SK-N-SH (cell line): ENCODE results near the gene MAP1B. TPM values are rescaled to one million over a fixed set of nuclear protein-coding genes. Genes with fewer than 3 reads are reported as not detected.

Experiments
- CTCF ChIA-PET: fragments of 300-600, 350-600 bp; formaldehyde crosslinking; extraction: SDS; loops from one replicate; lab custom pipeline; 2021; lab: Yijun Ruan, JAX
- POLR2A ChIA-PET: fragments of 350-600 bp; sonication (Branson Sonifier 250); formaldehyde crosslinking; extraction: SDS; loops from one replicate; lab custom pipeline; 2020; ENCODE audit warnings: antibody characterized with exemption, inconsistent platforms; lab: Yijun Ruan, JAX
- DNase-seq: peaks from one replicate; pipeline ENCODE4 v3.0.0; 2012
- H2AFZ ChIP-seq: fragments of 200-600 bp; sonication (generic); 2 replicates; pipeline ENCODE4 v1.8.1; 2016; ENCODE audit warnings: antibody characterized with exemption, mild to moderate bottlenecking, low read depth
- H3F3A ChIP-seq: fragments of 200-600 bp; sonication (generic); replicated peaks from 2 replicates; pipeline ENCODE3; 2016; ENCODE audit warnings: antibody characterized with exemption, mild to moderate bottlenecking; ENCODE audit not compliant: insufficient read depth
- H3K27ac ChIP-seq, 2 experiments: fragments of 200-500 bp in 1 of 2; fragments of 200-600 bp in 1 of 2; sonication (Bioruptor generic) in 1 of 2; sonication (generic), shearing (Covaris generic) in 1 of 2; 2 replicates each; pipeline versions ENCODE4 v1.5.1 to v1.6.1; 2014 to 2016; ENCODE audit warnings: low read depth in 2 of 2, inconsistent platforms in 1 of 2, low read length in 1 of 2, mild to moderate bottlenecking in 1 of 2, mixed read lengths in 1 of 2
- H3K27me3 ChIP-seq: fragments of 200-600 bp; sonication (generic), shearing (Covaris generic); 2 replicates; pipeline ENCODE4 v1.6.1; 2016; ENCODE audit warnings: mixed run types; ENCODE audit not compliant: insufficient read depth
- H3K36me3 ChIP-seq, 2 experiments: fragments of 200-500 bp in 1 of 2; fragments of 200-600 bp in 1 of 2; sonication (Bioruptor generic) in 1 of 2; sonication (generic) in 1 of 2; replicated peaks in 1 of 2; 2 replicates each; pipeline versions ENCODE3 to v1.5.1; 2014 to 2016; ENCODE audit warnings: low read length in 1 of 2, mild to moderate bottlenecking in 1 of 2; ENCODE audit not compliant: insufficient read depth in 2 of 2, control insufficient read depth in 1 of 2
- H3K4me1 ChIP-seq, 2 experiments: fragments of 200-500 bp in 1 of 2; fragments of 200-600 bp in 1 of 2; sonication (Bioruptor generic) in 1 of 2; sonication (generic), shearing (Covaris generic) in 1 of 2; 2 replicates each; pipeline versions ENCODE4 v1.5.1 to v1.6.1; 2014 to 2016; ENCODE audit warnings: low read depth in 1 of 2, low read length in 1 of 2, mixed run types in 1 of 2; ENCODE audit not compliant: insufficient read depth in 2 of 2, control insufficient read depth in 1 of 2
- H3K4me2 ChIP-seq: fragments of 200-600 bp; sonication (generic), shearing (Covaris generic); 2 replicates; pipeline ENCODE4 v1.6.1; 2017; ENCODE audit warnings: mixed run types
- H3K4me3 ChIP-seq, 2 experiments: fragments of 200-500 bp in 1 of 2; fragments of 200-600 bp in 1 of 2; sonication (Bioruptor generic) in 1 of 2; sonication (generic), shearing (Covaris generic) in 1 of 2; 2 replicates each; pipeline versions ENCODE4 v1.5.1 to v1.8.1; 2014 to 2016; ENCODE audit warnings: low read depth in 2 of 2, inconsistent platforms in 1 of 2, low read length in 1 of 2, mild to moderate bottlenecking in 1 of 2, mixed read lengths in 1 of 2, moderate library complexity in 1 of 2
- H3K79me2 ChIP-seq: fragments of 200-600 bp; sonication (generic); 2 replicates; pipeline ENCODE4 v1.8.1; 2017; ENCODE audit warnings: mild to moderate bottlenecking; ENCODE audit not compliant: insufficient read depth
- H3K9ac ChIP-seq: fragments of 200-600 bp; sonication (generic); 2 replicates; pipeline ENCODE4 v1.6.1; 2017; ENCODE audit warnings: mixed run types
- H3K9me2 ChIP-seq: fragments of 200-600 bp; sonication (generic); 2 replicates; pipeline ENCODE4 v1.6.1; 2017; ENCODE audit warnings: mixed run types
- H3K9me3 ChIP-seq: fragments of 200-600 bp; sonication (generic); 2 replicates; pipeline ENCODE4 v1.6.1; 2017; ENCODE audit warnings: mixed run types, mild to moderate bottlenecking, moderate library complexity
- H4K20me1 ChIP-seq: fragments of 200-600 bp; sonication (generic); 2 replicates; pipeline ENCODE4 v1.6.1; 2017; ENCODE audit warnings: mild to moderate bottlenecking, mixed run types; ENCODE audit not compliant: insufficient read depth
- CHD2 ChIP-seq: fragments of 150-350 bp; IDR thresholded peaks from 2 replicates; pipeline ENCODE4 v1.6.1; 2018; ENCODE audit warnings: low read length; ENCODE audit not compliant: partially characterized antibody
- CTCF ChIP-seq: fragments of 200-600 bp; sonication (generic); IDR thresholded peaks from 2 replicates; pipeline ENCODE4 v1.6.1; 2017; ENCODE audit warnings: antibody characterized with exemption, mild to moderate bottlenecking, moderate library complexity
- GABPA ChIP-seq: IDR thresholded peaks from 2 replicates; pipeline ENCODE4 v1.4.0; 2012; ENCODE audit warnings: low read depth, mild to moderate bottlenecking
- MXI1 ChIP-seq: IDR thresholded peaks from 2 replicates; pipeline ENCODE4 v1.6.1; 2012; ENCODE audit warnings: mild to moderate bottlenecking, low read depth, low read length, improper control_type of control experiment
- RCOR1 ChIP-seq: fragments of 150-350 bp; IDR thresholded peaks from 2 replicates; pipeline ENCODE4 v1.6.1; 2017; ENCODE audit warnings: antibody characterized with exemption, low read length
- TCF12 ChIP-seq: IDR thresholded peaks from 2 replicates; pipeline ENCODE4 v1.4.0; 2012
- USF1 ChIP-seq: IDR thresholded peaks from 2 replicates; pipeline ENCODE4 v1.4.0; 2012; ENCODE audit warnings: low read depth, borderline replicate concordance
- WGBS: methylation state at CpG from one replicate; pipeline ENCODE4 v1.1.6; 2017; ENCODE audit warnings: low lambda C conversion rate; 5-methylcytosine and 5-hydroxymethylcytosine counted together
- polyA plus RNA-seq, 3 experiments: library from polyadenylated mRNA; depleted of rRNA; stranded (reverse); fragments of >200 nt; gene quantifications; 2 replicates each; pipeline ENCODE4 v1.2.3, GENCODE V29; 2012
- TF ChIP-seq, protein P1 (sequence below): fragments of 150-350 bp; IDR thresholded peaks from 2 replicates; pipeline ENCODE4 v1.6.1; 2016; ENCODE audit warnings: mild to moderate bottlenecking, low read depth, low read length

Gene MAP1B
- polyA plus RNA-seq, 1 of the 3 experiments (the other 2 are of a cell fraction): 47.5 TPM

DNA sequence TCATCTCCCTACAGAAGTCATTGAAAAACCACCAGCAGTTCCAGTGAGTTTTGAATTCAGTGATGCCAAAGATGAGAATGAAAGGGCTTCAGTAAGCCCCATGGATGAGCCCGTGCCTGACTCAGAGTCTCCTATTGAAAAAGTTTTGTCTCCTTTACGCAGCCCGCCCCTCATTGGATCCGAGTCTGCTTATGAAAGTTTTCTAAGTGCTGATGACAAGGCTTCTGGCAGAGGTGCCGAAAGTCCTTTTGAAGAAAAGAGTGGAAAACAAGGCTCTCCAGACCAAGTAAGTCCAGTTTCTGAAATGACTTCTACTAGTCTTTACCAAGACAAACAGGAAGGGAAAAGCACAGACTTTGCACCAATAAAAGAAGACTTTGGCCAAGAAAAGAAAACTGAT, 90.1 kb downstream of the MAP1B start:
- H3K4me3 ChIP-seq: no peak overlapping the region
- ChIA-PET POLR2A (no interaction called here), CTCF (interaction anchor here (0.5 to 2.2 kb wide), 2 partner anchors 12 to 415 kb away, joined by 3 to 5 read pairs; no protein-coding TSS in a partner anchor)
- peaks cover 100% of the 10 kb centered on the region for H3K79me2 ChIP-seq
- DNase-seq: no peak
- no peak overlapping the region for H3K9ac ChIP-seq
- peaks cover 97% of the 10 kb centered on the region for H4K20me1 ChIP-seq
- H3K4me1 ChIP-seq: peaks cover 0 to 9% of the 10 kb centered on the region in 2 experiments; a peak in 1 of 4 replicates
- no peak overlapping the region for H3K4me2 ChIP-seq
- TF ChIP-seq GABPA: no peak
- no peak for TF ChIP-seq RCOR1
- no peak for TF ChIP-seq CHD2
- no peak for TF ChIP-seq MXI1
- TF ChIP-seq CTCF: no peak
- no peak for TF ChIP-seq USF1
- H3F3A ChIP-seq: peaks cover 81% of the 10 kb centered on the region
- H3K27ac ChIP-seq: no peak overlapping the region
- H3K27me3 ChIP-seq: no peaks in the 10 kb centered on the region
- peaks cover 97 to 98% of the 10 kb centered on the region in 2 experiments for H3K36me3 ChIP-seq
- 99% methylated on average over 5 of the region's 5 CpGs for WGBS
- no peaks in the 10 kb centered on the region for H3K9me2 ChIP-seq
- H3K9me3 ChIP-seq: no peaks in the 10 kb centered on the region
- H2AFZ ChIP-seq: no peak overlapping the region

DNA sequence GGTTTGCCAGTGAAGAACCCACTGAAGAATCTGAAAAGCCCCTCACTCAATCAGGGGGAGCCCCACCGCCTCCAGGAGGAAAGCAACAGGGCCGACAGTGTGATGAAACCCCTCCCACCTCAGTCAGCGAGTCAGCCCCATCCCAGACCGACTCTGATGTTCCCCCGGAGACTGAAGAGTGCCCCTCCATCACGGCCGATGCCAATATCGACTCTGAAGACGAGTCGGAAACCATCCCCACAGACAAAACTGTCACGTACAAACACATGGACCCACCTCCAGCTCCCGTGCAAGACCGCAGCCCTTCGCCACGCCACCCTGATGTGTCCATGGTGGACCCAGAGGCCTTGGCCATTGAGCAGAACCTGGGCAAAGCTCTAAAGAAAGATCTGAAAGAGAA, 92.4 kb downstream of the MAP1B start:
- Histone ChIP-seq H3K9me2 (no peaks in the 10 kb centered on the region), H3K9me3 (no peaks in the 10 kb centered on the region), H3K9ac (no peak overlapping the region), H3K36me3 (peaks cover 97 to 98% of the 10 kb centered on the region in 2 experiments), H3K27ac (peak overlapping the region in 1 of 2 experiments; percentile 11; a peak in 2 of 4 replicates), H2AFZ (no peak overlapping the region), H3K4me3 (no peak overlapping the region; a peak in 1 of 4 replicates), H3F3A (peaks cover 84% of the 10 kb centered on the region), H3K4me1 (peaks cover 0 to 23% of the 10 kb centered on the region in 2 experiments; a peak in 3 of 4 replicates), H3K4me2 (no peak overlapping the region), H3K27me3 (no peaks in the 10 kb centered on the region), H4K20me1 (peaks cover 98% of the 10 kb centered on the region), H3K79me2 (peaks cover 100% of the 10 kb centered on the region)
- no peak for DNase-seq
- POLR2A ChIA-PET: no interaction called here
- CTCF ChIA-PET: interaction anchor here (2.8 kb wide), 1 partner anchor 109 kb away, joined by 9 read pairs; no protein-coding TSS in a partner anchor
- 98% methylated on average over 15 of the region's 15 CpGs for WGBS
- TF ChIP-seq TCF12 (no peak), GABPA (no peak)
- TF ChIP-seq, protein P1, sequence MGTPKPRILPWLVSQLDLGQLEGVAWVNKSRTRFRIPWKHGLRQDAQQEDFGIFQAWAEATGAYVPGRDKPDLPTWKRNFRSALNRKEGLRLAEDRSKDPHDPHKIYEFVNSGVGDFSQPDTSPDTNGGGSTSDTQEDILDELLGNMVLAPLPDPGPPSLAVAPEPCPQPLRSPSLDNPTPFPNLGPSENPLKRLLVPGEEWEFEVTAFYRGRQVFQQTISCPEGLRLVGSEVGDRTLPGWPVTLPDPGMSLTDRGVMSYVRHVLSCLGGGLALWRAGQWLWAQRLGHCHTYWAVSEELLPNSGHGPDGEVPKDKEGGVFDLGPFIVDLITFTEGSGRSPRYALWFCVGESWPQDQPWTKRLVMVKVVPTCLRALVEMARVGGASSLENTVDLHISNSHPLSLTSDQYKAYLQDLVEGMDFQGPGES: no peak
